ENCODE data around the gene SHLD1. TPM values are rescaled to one million over a fixed set of nuclear protein-coding genes. Genes with fewer than 3 reads are reported as not detected.
A peak's percentile ranks its signal among the peaks of the same experiment; 100 is the strongest.
"Not testable (repeated sequence)": the region's sequence is repeated elsewhere in the genome, so short reads cannot be mapped to it uniquely, and the experiment has no call there.

SHLD1 gene
- total RNA-seq, 1 experiment from 2014 or later = 3.6 TPM

DNA sequence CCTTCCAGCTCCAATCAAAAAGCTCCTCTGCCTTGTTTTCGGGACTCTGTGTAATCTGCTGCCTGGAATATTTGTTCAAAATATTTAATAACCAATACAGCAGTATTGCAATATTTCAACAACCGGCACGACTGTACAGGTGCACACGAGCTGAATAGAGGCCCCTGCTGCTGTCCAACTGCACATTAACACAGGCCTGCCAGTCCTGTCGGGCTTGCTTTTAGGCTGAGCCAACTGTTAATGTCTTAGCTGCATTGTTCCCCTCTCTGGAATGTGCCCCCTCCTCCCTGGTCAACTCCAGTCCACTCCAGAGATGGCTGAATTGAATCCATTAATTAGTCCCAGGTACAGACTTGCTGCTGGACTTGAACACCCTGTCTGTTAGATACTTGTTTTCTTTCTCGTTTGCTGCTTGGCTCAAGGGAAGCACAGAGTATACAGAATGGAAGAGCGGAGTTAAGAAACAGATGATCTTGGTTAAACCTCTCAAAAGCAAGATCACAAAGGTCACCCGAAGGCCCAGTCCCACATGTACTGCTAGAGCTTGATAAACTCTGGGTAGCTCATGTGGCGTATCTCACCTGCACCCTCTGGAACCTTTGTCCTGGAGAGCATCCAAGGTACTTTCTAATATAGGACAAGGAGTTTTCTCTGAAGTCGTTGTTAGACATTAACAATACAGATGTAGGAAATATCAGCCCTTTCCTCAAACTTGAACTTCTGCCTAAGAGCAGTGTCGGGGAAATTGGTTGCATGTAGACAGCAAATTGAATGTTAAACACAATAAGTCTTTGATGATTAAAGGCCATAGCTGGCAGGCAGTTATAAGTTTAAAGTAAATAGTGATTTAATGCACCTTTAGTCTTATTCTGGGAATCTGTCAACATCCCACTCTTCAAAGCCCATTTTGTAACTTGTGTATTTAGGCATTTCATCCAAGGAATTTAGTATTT lies 31.9 kb downstream of the SHLD1 start:
- Histone ChIP-seq H3K36me3 (replicated peaks; ENCODE audit: control insufficient read depth, insufficient read depth, low read length) (no peaks in the 10 kb centered on the region), H3K27me3 (ENCODE audit: control insufficient read depth, insufficient read depth, low read length) (no peaks in the 10 kb centered on the region), H3K4me3 (ENCODE audit: insufficient read depth, low read depth, low read length) (no peak overlapping the region)
- no peak for DNase-seq

DNA sequence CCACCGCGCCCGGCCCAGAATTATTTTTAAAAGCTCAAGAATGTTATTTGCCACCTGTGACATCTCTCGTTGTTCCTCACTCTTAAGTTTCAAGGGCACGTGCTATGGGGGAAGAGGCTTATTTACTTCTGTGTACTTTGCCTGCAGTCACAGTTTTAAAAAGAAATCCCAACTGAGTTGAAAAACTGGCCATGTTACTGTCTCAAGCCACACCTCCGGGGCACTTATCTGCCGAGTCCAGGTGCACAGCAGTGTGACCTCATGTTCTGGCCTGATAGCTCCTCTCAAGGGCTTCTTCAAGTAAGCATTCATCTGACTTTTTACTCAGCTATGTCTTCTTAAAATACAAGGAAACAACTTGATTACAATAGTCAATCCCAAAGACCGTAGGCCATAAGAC lies 34.5 kb downstream of the SHLD1 start:
- DNase-seq = no peak
- Histone ChIP-seq H3K27me3 (ENCODE audit: control insufficient read depth, insufficient read depth, low read length) (no peaks in the 10 kb centered on the region), H3K36me3 (replicated peaks; ENCODE audit: control insufficient read depth, insufficient read depth, low read length) (no peaks in the 10 kb centered on the region), H3K4me3 (ENCODE audit: insufficient read depth, low read depth, low read length) (no peak overlapping the region)

GRCh38 chr20:5785146-5785545 lies 34.9 kb downstream of the SHLD1 start:
- no peak for DNase-seq
- Histone ChIP-seq H3K27me3 (ENCODE audit: control insufficient read depth, insufficient read depth, low read length) (no peaks in the 10 kb centered on the region), H3K36me3 (replicated peaks; ENCODE audit: control insufficient read depth, insufficient read depth, low read length) (no peaks in the 10 kb centered on the region), H3K4me3 (ENCODE audit: insufficient read depth, low read depth, low read length) (no peak overlapping the region)

GRCh38 chr20:5786930-5787795 lies 37.0 kb downstream of the SHLD1 start:
- DNase-seq = no peak
- H3K36me3 ChIP-seq (replicated peaks; ENCODE audit: control insufficient read depth, insufficient read depth, low read length) = no peaks in the 10 kb centered on the region
- H3K27me3 ChIP-seq (ENCODE audit: control insufficient read depth, insufficient read depth, low read length) = no peaks in the 10 kb centered on the region
- no peak overlapping the region for H3K4me3 ChIP-seq (ENCODE audit: insufficient read depth, low read depth, low read length)

- Histone ChIP-seq H3K36me3 (replicated peaks; ENCODE audit: control insufficient read depth, insufficient read depth, low read length) (no peaks in the 10 kb centered on the region), H3K27me3 (ENCODE audit: control insufficient read depth, insufficient read depth, low read length) (no peaks in the 10 kb centered on the region), H3K4me3 (ENCODE audit: insufficient read depth, low read depth, low read length) (no peak overlapping the region)
- DNase-seq = no peak
These were observed 37.6 kb downstream of the SHLD1 start for GRCh38 chr20:5787796-5788165.

DNA sequence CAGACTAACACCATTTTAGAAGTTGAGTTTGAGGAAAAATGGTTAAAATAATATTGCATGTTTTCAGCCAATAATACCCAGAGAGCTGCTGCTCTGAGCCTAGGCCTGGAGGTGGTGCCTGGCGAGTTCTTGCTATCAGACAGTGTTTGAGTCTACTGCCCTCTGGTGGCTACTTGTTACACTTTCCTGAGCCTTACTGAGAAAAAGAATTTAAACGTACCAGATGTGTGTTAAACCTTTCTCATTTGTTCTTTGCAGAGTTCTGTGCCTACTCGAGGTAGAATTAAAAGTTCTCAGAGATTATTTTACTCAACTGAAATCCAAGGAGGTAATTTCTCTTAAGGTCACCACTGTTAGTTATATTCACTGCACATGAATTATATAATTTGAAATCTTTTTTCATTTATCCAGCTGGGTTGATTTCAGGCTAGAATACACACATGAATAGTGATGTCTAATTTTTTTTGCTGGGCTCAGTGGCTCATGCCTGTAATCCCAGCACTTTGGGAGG lies 38.2 kb downstream of the SHLD1 start:
- Histone ChIP-seq H3K36me3 (replicated peaks; ENCODE audit: control insufficient read depth, insufficient read depth, low read length) (no peaks in the 10 kb centered on the region), H3K27me3 (ENCODE audit: control insufficient read depth, insufficient read depth, low read length) (no peaks in the 10 kb centered on the region), H3K4me3 (ENCODE audit: insufficient read depth, low read depth, low read length) (no peak overlapping the region)
- peak; percentile 81 for DNase-seq

DNA sequence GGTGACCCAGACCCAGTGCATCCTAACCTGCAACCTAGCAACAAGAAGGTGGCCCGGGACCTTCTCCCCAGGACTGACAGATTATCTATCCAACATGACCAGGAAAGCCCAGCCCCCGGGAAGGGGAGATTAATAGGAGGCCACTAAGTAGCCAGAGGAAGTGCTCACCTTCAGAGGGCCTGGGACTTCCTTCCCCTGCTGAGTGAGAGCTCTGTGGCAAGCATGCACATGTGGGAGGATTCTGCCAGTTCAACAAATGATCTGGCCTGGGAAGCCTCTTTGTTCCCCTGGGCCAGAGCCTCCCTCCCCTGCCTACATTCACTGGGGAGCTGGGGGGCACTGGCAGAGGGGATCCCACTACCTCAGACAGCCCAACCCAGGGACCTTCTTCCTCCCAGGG lies 39.6 kb downstream of the SHLD1 start:
- DNase-seq = no peak
- H3K4me3 ChIP-seq (ENCODE audit: insufficient read depth, low read depth, low read length) = no peak overlapping the region
- no peaks in the 10 kb centered on the region for H3K36me3 ChIP-seq (replicated peaks; ENCODE audit: control insufficient read depth, insufficient read depth, low read length)
- H3K27me3 ChIP-seq (ENCODE audit: control insufficient read depth, insufficient read depth, low read length) = no peaks in the 10 kb centered on the region

- DNase-seq = no peak
- H3K27me3 ChIP-seq (ENCODE audit: control insufficient read depth, insufficient read depth, low read length) = no peaks in the 10 kb centered on the region
- no peak overlapping the region for H3K4me3 ChIP-seq (ENCODE audit: insufficient read depth, low read depth, low read length)
- H3K36me3 ChIP-seq (replicated peaks; ENCODE audit: control insufficient read depth, insufficient read depth, low read length) = no peaks in the 10 kb centered on the region
These were observed 43.7 kb downstream of the SHLD1 start for GRCh38 chr20:5793916-5794315.

DNA sequence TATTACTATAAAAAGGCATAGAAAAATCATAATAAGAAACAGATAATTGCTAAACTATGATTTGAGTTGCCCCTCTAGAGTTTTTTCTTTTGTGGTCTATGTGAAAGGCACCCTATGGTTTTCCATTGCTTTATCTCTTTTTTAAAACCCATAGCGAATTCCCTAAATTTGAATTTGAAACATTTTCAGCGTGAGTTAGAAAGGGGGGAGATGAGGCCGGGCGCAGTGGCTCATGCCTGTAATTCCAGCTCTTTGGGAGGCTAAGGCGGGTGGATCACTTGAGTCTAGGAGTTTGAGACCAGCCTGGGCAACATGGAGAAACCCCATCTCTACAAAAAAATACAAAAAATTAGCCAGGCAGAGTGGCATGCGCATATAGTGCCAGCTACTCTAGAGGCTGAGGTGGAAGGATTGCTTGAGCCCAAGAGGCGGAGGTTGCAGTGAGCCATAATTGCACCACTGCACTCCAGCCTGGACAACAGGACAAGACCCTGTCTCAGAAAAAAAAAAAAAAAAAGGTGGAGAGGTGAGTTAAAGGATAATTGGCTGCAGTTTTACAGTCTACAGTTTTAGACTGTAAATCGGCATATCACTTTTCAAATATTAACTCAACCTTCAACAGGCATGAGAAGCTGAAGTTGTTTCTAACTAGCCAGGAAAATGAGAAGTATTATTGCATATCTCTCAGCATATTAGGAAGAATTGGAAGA lies 46.3 kb downstream of the SHLD1 start:
- Histone ChIP-seq H3K36me3 (replicated peaks; ENCODE audit: control insufficient read depth, insufficient read depth, low read length) (no peaks in the 10 kb centered on the region), H3K27me3 (ENCODE audit: control insufficient read depth, insufficient read depth, low read length) (no peaks in the 10 kb centered on the region), H3K4me3 (ENCODE audit: insufficient read depth, low read depth, low read length) (no peak overlapping the region)
- DNase-seq = no peak

GRCh38 chr20:5797165-5797564 lies 47.0 kb downstream of the SHLD1 start:
- Histone ChIP-seq H3K27me3 (ENCODE audit: control insufficient read depth, insufficient read depth, low read length) (no peaks in the 10 kb centered on the region), H3K36me3 (replicated peaks; ENCODE audit: control insufficient read depth, insufficient read depth, low read length) (no peaks in the 10 kb centered on the region), H3K4me3 (ENCODE audit: insufficient read depth, low read depth, low read length) (no peak overlapping the region)
- no peak for DNase-seq

- no peak overlapping the region for H3K4me3 ChIP-seq (ENCODE audit: insufficient read depth, low read depth, low read length)
- no peaks in the 10 kb centered on the region for H3K27me3 ChIP-seq (ENCODE audit: control insufficient read depth, insufficient read depth, low read length)
These were observed 47.8 kb downstream of the SHLD1 start for GRCh38 chr20:5797843-5798462.

DNA sequence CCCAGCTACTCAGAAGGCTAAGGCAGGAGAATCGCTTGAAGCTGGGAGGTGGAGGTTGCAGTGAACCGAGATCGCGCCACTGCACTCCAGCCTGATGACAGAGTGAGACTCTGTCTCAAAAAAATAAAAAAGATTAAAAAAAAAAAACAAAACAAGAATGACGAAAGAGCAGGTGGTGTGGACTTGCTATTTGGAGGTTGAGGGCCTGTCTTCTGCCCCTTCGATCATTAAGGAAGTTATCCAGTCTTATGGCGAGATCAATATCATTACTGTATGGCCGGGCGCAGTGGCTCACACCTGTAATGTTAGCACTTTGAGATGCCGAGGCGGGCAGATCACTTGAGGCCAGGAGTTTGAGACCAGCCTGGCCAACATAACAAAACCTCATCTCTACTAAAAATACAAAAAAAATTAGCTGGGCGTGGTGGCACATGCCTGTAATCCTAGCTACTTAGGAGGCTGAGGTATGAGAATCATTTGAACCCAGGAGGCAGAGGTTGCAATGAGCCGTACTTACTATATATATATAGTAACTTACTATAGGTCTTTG lies 53.6 kb downstream of the SHLD1 start:
- not testable (repeated sequence) for H3K4me3 ChIP-seq (ENCODE audit: insufficient read depth, low read depth, low read length); H3K36me3 ChIP-seq (replicated peaks; ENCODE audit: control insufficient read depth, insufficient read depth, low read length); DNase-seq; H3K27me3 ChIP-seq (ENCODE audit: control insufficient read depth, insufficient read depth, low read length)

More at GRCh38 chr20:5797843-5798462, 47.8 kb downstream of the SHLD1 start:
- no peak for DNase-seq
- no peaks in the 10 kb centered on the region for H3K36me3 ChIP-seq (replicated peaks; ENCODE audit: control insufficient read depth, insufficient read depth, low read length)

DNA sequence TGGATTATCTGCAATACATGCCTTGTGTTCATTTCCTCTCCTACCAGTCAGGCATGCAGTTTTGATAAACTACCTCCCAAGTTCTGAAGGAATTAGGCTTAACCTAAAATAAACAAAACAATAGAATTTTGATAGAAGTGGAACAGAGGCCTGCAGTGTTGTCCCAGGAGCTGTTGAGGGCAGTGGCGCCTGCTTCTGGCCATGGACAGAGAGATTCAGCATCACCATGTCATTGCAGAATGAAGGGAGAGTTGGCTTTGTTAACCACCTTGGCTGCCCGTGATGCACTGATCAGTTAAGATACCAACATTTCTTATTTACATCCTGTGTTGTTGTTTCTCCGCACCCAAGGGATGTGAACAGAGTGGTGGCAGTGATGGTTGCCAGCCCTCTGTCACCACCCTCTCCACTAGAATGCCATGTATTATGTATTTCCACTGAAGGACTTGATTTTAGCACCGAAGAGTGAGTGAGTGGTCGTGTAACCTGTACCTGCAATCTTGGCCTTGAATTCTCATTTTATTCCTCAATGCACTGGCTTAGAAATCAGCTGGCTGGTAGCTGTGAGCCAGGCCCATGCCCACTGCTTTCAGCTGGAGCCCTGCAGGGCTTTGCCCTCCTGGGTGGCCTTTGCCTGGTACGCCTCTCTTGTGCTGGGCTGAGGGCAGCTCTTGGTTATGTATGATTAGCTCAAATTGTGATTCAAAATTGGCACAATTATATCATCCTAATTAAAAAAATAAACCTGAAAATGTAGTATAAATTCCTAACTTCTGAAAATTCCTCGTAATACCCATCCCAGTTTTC lies 56.5 kb downstream of the SHLD1 start:
- peak; percentile 49 for DNase-seq
- Histone ChIP-seq H3K36me3 (replicated peaks; ENCODE audit: control insufficient read depth, insufficient read depth, low read length) (no peaks in the 10 kb centered on the region), H3K4me3 (ENCODE audit: insufficient read depth, low read depth, low read length) (no peak overlapping the region), H3K27me3 (ENCODE audit: control insufficient read depth, insufficient read depth, low read length) (no peaks in the 10 kb centered on the region)
